Tibial nerve (tissue), 4 donors: ENCODE measurements around the gene NR1H4. TPM values are rescaled to one million over a fixed set of nuclear protein-coding genes. Genes with fewer than 3 reads are reported as not detected.
"Not testable (repeated sequence)": the region's sequence is repeated elsewhere in the genome, so short reads cannot be mapped to it uniquely, and the experiment has no call there.

ENCODE experiments used
- DNase-seq, 2 donors: peaks; one replicate each; pipeline ENCODE4 v3.0.0-alpha.2; 2019; ENCODE audit warnings: low spot score in 2 of 2
- H3K27ac ChIP-seq, 4 donors: fragments of 200-600 bp; sonication (generic) in 3 of 4; one replicate each; pipeline ENCODE4 v1.5.1; 2017 to 2019; ENCODE audit warnings: mild to moderate bottlenecking in 1 of 4
- H3K27me3 ChIP-seq, 2 donors: fragments of 200-600 bp; sonication (generic) in 1 of 2; one replicate each; pipeline versions ENCODE4 v1.5.1 to v1.6.0; 2017 to 2019
- H3K36me3 ChIP-seq, 3 donors: fragments of 200-600 bp; sonication (generic); one replicate each; pipeline ENCODE4 v1.5.1; 2018 to 2019
- H3K4me1 ChIP-seq, 4 donors: fragments of 200-600 bp; sonication (generic) in 3 of 4; one replicate each; pipeline ENCODE4 v1.5.1; 2017 to 2019
- H3K4me3 ChIP-seq, 4 donors: fragments of 200-600 bp; sonication (generic) in 3 of 4; one replicate each; pipeline ENCODE4 v1.5.1; 2017 to 2019; ENCODE audit warnings: mild to moderate bottlenecking in 1 of 4, moderate library complexity in 1 of 4
- H3K9me3 ChIP-seq, 4 donors: fragments of 200-600 bp; sonication (generic) in 3 of 4; one replicate each; pipeline ENCODE4 v1.5.1; 2017 to 2019
- EP300 ChIP-seq, 2 donors: sonication (generic); formaldehyde crosslinking; IDR thresholded peaks; one replicate each; pipeline ENCODE4 v1.6.1; 2017; ENCODE audit warnings: antibody characterized with exemption in 2 of 2, mild to moderate bottlenecking in 1 of 2
- POLR2A ChIP-seq, 2 donors: fragments of 450-650 bp; IDR thresholded peaks; one replicate each; pipeline ENCODE4 v1.6.1; 2017; ENCODE audit warnings: antibody characterized with exemption in 2 of 2, mild to moderate bottlenecking in 2 of 2, moderate library complexity in 2 of 2
- WGBS, 2 donors: methylation state at CpG; one replicate each; pipeline ENCODE4 v1.1.5; 2018; 5-methylcytosine and 5-hydroxymethylcytosine counted together
- total RNA-seq, 4 donors: library from RNA; depleted of rRNA; stranded (reverse); fragments of >200 nt; gene quantifications; one replicate each; pipeline ENCODE4 v1.1.0, GENCODE V29; 2016
- TF ChIP-seq, protein P1 (sequence below), 5 experiments: fragments of 200-600 bp in 3 of 5; fragments of 450-650 bp in 2 of 5; sonication (generic) in 3 of 5; IDR thresholded peaks; one replicate each; pipeline ENCODE4 v1.5.1; 2016 to 2019; ENCODE audit warnings: antibody characterized with exemption in 5 of 5, mild to moderate bottlenecking in 3 of 5, moderate library complexity in 2 of 5

NR1H4 gene
- total RNA-seq, 4 donors from 2014 or later: not detected

DNA sequence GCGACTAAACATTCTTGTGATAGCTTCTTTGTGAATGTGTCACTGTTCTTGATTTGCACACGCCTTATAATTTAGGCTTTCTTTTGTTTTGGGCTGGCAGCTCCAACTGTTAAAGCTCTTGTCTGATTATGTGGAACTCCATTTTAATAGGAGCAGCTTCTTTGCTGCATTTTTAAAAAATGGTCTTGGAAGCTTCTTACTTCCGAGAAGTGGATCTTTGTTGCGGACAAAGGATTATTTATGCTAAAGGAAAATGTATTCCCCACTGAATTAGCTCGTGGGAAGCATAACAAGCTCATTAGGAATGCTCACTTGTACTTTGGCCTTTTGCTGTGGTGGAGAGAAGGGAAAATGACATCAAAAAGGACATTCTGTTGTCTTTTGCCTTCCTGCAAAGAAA lies 119.8 kb downstream of the NR1H4 start:
- Histone ChIP-seq H3K9me3 (peaks cover 0 to 12% (median 1%) of the 10 kb centered on the region in 4 donors), H3K27me3 (no peaks in the 10 kb centered on the region), H3K4me1 (peaks cover 0 to 25% (median 0%) of the 10 kb centered on the region in 4 donors), H3K27ac (peak overlapping the region; percentile 9 to 81 (median 58)), H3K36me3 (no peaks in the 10 kb centered on the region), H3K4me3 (peak overlapping the region in 3 of 4 donors; percentile 2 to 43 (median 5))
- WGBS, 2 donors: 17 to 26% methylated on average over 5 of the region's 5 CpGs
- TF ChIP-seq, protein P1, sequence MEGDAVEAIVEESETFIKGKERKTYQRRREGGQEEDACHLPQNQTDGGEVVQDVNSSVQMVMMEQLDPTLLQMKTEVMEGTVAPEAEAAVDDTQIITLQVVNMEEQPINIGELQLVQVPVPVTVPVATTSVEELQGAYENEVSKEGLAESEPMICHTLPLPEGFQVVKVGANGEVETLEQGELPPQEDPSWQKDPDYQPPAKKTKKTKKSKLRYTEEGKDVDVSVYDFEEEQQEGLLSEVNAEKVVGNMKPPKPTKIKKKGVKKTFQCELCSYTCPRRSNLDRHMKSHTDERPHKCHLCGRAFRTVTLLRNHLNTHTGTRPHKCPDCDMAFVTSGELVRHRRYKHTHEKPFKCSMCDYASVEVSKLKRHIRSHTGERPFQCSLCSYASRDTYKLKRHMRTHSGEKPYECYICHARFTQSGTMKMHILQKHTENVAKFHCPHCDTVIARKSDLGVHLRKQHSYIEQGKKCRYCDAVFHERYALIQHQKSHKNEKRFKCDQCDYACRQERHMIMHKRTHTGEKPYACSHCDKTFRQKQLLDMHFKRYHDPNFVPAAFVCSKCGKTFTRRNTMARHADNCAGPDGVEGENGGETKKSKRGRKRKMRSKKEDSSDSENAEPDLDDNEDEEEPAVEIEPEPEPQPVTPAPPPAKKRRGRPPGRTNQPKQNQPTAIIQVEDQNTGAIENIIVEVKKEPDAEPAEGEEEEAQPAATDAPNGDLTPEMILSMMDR (IDR thresholded peaks at IDR 0.05): no peak
- TF ChIP-seq EP300 (IDR thresholded peaks at IDR 0.05): peak in 1 of 2 donors; percentile 57
- DNase-seq: no peak

DNA sequence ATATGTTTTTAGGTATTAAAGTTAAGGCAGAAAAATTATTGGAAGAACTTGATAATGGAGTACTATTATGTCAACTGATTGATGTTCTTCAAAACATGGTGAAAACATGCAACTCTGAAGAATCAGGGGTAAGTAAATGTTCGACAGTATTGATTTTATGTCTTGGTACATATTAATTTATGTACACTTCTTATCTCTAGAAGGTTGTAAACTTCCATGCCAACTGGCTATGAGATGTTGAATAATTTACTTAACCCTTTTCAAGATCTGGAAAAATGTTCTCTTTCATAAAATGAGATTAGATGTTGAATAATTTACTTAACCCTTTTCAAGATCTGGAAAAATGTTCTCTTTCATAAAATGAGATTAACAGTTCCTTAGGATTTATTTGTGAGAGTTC lies 128.0 kb downstream of the NR1H4 start:
- WGBS, 2 donors: 80 to 87% methylated on average over 1 of the region's 1 CpG
- Histone ChIP-seq H3K27ac (no peak overlapping the region), H3K27me3 (no peaks in the 10 kb centered on the region), H3K4me3 (no peak overlapping the region), H3K9me3 (no peaks in the 10 kb centered on the region), H3K36me3 (peaks cover 0 to 15% (median 0%) of the 10 kb centered on the region in 3 donors), H3K4me1 (peaks cover 0 to 22% (median 3%) of the 10 kb centered on the region in 4 donors)
- no peak for TF ChIP-seq POLR2A (IDR thresholded peaks at IDR 0.05)
- TF ChIP-seq, protein P1 (IDR thresholded peaks at IDR 0.05): no peak
- TF ChIP-seq EP300 (IDR thresholded peaks at IDR 0.05): no peak
- DNase-seq: no peak

DNA sequence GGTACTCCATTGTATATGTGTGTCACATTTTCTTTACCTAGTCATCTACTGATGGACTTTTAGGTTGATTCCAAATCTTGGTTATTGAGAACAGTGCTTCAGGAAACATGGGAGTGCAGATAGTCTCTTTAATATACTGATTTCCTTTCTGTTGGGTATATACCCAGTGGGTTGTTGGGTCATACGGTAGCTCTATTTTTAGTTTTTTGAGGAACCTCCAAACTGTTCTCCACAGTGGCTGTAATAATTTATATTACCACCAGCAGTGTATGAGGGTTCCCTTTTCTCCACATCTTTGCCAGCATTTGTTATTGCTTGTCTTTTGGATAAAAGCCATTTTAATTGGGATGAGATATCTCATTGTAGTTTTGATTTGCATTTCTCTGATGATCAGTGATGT lies 129.3 kb downstream of the NR1H4 start:
- H3K27me3 ChIP-seq, H3K4me3 ChIP-seq, H3K27ac ChIP-seq, H3K9me3 ChIP-seq, DNase-seq: not testable (repeated sequence)
- Histone ChIP-seq H3K4me1 (peaks cover 0 to 21% (median 3%) of the 10 kb centered on the region in 4 donors), H3K36me3 (peaks cover 0 to 26% (median 0%) of the 10 kb centered on the region in 3 donors)
- WGBS, 2 donors: 51 to 67% methylated on average over 1 of the region's 1 CpG

DNA sequence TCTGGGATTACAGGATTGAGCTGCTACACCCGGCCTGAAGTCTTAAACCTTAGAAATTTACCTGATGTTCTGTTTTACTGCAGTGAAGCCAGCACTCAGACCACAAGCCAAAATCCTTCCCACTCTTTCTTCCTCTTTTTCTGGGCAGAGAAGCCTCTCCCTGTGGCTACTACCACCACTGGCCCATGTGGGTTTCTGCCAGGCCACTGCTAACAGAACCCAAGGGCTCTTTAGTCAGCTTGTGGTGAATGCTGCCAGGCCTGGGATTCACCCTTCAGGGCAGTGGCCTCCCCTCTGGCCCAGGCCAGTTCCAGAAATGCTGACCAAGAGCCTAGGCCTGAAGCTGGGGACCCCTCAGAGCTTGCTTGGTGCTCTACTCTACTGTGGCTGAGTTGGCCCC lies 135.1 kb downstream of the NR1H4 start:
- Histone ChIP-seq H3K4me3 (no peak overlapping the region), H3K4me1 (peaks cover 0 to 36% (median 10%) of the 10 kb centered on the region in 4 donors), H3K36me3 (peaks cover 0 to 44% (median 0%) of the 10 kb centered on the region in 3 donors), H3K9me3 (no peaks in the 10 kb centered on the region), H3K27me3 (no peaks in the 10 kb centered on the region), H3K27ac (peak overlapping the region in 2 of 4 donors; percentile 7 to 20)
- WGBS, 2 donors: 77 to 93% methylated on average over 1 of the region's 1 CpG
- TF ChIP-seq EP300 (IDR thresholded peaks at IDR 0.05): no peak
- TF ChIP-seq, protein P1 (IDR thresholded peaks at IDR 0.05): no peak
- no peak for TF ChIP-seq POLR2A (IDR thresholded peaks at IDR 0.05)
- no peak for DNase-seq

DNA sequence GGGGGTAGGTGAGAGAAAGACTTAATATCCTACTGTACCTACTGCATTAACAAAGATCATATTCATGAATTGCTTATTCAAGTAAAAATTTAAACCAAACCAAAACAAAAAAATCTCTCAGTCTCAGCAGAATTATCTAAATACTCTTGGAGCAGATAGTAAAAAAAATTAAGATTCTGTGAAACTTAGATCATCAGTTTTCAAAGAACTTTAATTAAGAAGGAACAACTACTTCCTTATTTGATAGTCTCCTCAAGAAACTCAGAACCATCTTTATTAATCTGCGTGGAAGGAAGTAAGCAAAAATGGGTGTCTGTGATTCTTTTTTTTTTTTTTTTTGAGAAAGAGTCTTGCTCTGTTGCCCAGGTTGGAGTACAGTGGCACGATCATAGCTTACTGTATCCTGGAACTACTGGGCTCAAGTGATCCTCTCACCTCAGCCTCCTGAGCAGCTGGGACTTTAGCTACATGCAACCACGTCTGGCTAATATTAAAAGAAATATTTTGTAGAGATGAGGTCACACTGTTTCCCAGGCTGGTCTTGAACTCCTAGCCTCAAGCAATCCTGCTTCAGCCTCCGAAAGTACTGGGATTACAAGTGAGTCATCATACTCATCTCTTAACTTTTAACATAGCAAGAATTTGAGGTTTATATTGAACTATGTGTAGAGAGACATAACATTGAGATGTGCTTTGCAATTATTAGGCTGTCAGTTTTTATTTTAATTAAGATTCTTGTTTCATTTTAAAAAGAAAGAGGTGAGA lies 137.2 kb downstream of the NR1H4 start:
- WGBS, 2 donors: 55 to 60% methylated on average over 4 of the region's 4 CpGs
- H3K4me1 ChIP-seq: peaks cover 0 to 39% (median 9%) of the 10 kb centered on the region in 4 donors

More for the DNA sequence above, 137.2 kb downstream of the NR1H4 start:
- Histone ChIP-seq H3K36me3 (peaks cover 0 to 57% (median 0%) of the 10 kb centered on the region in 3 donors), H3K27me3 (no peaks in the 10 kb centered on the region), H3K9me3 (no peaks in the 10 kb centered on the region), H3K4me3 (no peak overlapping the region), H3K27ac (peak overlapping the region in 1 of 4 donors; percentile 41)
- no peak for DNase-seq
- TF ChIP-seq EP300 (IDR thresholded peaks at IDR 0.05) (no peak), POLR2A (IDR thresholded peaks at IDR 0.05) (no peak)
- TF ChIP-seq, protein P1 (IDR thresholded peaks at IDR 0.05): no peak
